HS-5 (cell line): ENCODE results near the gene LY6G5C.
A peak's percentile ranks its signal among the peaks of the same experiment; 100 is the strongest.

Source experiments
- DNase-seq: peaks from one replicate; pipeline ENCODE4 v3.0.0-alpha.2; 2012; ENCODE audit warnings: low read depth

Gene LY6G5C

DNA sequence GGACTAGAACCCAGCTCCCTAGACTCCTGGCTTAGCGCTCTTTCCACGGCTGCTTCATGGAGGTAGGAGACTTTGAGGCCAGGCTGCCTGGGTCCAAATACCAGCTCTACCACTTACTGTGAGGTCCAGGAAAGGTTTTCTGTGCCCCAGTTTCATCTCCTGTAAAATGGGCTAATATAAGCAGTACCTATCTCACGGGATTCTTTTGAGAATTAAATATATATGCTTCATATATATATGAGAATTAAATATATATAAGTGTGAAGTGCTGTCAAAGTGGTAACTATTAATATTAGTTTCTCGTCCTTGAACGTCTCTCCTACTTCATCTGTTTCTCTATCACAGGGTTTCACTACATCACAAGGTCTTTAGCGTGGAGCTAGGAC, 10.2 kb upstream of the LY6G5C start:
- DNase-seq = no peak

GRCh38 chr6:31690231-31691077, 9.6 kb upstream of the LY6G5C start:
- no peak for DNase-seq

DNA sequence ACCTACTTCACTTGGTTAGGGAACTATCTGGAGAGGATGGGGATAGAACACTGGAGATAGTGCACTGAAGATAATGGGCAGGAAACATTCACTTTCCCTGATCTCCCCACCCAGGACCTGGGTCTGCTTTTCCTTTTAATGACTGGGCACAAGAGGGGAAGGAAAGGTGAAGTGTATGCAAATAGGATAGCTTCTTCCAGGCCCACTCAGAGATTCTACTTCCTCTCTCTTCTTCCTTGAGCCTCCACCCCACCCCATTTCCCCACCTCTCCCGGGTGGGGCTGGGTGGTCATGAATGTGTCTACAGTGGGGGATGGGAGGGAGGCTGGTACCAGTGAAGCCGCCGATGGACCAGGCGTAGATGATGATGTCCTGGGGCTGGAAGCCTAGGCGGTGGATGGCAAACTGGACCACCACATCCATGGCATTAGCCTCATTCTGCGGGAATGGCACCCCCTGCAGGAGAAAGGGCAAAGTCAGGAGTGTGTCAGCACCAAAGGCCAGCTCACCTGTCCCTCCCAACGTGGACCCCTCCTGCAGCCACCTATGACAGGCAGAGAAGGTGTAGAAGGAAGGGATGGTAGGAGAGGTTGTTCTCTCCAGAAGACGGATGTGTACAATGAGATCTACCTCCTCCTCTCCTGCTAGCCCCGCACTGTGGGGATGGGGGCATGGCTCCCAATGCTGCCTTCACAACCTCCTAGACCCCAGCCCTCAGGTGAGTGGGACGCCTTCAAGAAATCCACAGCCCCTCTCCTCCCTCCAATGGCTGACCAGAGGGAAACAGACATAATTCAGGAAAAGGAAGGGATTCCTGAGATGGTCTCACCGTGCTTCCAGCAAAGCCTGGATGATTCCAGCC, 8.6 kb upstream of the LY6G5C start:
- no peak for DNase-seq

GRCh38 chr6:31687860-31688693, 7.2 kb upstream of the LY6G5C start:
- DNase-seq = no peak

- no peak for DNase-seq
Measured at GRCh38 chr6:31687321-31687720, 6.5 kb upstream of the LY6G5C start.

- no peak for DNase-seq
Measured at GRCh38 chr6:31686483-31686882, 5.6 kb upstream of the LY6G5C start.

- DNase-seq = no peak
Measured at GRCh38 chr6:31683591-31683990, 2.7 kb upstream of the LY6G5C start.

DNA sequence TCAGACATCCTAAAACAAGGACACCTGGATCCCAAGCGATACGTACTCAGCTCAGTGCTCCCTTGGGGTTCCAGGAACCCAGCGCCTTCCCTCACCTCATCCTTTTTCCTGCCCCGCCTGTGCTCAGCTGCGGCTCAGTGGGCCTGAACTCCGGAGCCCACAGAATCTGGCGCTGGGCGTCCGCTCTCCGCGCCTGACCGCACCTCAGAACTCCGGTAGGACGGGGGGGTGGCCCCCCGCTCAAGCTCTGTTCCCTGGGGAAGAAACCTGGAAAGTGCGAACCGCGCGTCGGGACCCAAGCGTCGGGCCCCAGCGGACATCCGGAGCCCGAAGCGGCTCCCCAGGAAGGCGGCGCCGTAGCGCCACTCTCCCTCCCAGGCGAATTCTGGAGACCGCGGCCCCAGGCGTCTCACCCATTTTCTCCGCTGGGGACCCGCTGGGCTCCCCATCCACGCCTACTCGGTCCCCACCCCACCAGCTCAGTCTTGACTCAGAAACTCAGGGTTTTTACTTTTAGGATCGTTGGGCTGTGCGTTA, 336 bp upstream of the LY6G5C start:
- DNase-seq = no peak

DNA sequence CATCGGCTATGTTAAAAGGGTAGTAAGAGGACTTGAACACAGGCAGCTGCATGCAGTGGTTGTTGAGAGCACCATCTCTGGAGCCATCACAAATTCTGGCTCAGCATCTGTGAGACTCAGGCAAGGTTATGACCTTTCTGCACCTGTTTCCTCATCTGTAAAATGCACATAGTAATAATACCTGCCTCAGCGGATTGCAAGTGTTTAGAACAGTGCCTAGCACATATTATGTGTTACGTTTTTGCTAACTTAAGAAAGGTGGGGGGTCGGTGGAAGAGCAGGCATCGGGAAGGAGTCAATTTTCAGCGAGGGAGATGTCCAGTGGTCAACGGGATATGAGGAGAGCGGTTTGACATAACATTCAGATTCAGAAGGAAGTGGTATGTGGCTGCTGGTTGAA, 2.9 kb downstream of the LY6G5C start:
- DNase-seq = no peak

DNA sequence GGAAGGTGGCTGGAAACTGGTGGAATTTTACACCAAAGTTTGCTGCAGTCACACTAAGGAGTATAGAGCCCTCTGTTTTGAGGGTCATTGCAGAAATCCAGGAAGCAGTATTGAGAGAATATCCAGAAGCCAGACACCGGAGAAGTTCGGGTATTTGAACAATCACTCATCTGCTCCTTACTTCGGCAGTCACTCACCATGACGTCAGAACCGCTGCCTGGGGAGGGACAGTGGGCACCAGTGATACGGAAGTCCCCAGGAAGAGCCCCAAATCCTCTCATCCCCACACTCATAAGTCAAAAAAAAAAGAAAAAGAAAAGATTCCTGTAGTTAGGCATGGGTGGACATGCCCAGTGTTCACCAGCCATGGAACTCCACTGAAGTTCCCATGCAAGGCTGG, 4.0 kb downstream of the LY6G5C start:
- no peak for DNase-seq

GRCh38 chr6:31676322-31676903, 4.5 kb downstream of the LY6G5C start:
- no peak for DNase-seq

GRCh38 chr6:31669676-31670075, 11.2 kb downstream of the LY6G5C start, which contains the start of gene LY6G5B:
LY6G5B (plus strand) TSS chr6:31669976; CDS start chr6:31670951, 975 bp downstream.
- DNase-seq = no peak

DNA sequence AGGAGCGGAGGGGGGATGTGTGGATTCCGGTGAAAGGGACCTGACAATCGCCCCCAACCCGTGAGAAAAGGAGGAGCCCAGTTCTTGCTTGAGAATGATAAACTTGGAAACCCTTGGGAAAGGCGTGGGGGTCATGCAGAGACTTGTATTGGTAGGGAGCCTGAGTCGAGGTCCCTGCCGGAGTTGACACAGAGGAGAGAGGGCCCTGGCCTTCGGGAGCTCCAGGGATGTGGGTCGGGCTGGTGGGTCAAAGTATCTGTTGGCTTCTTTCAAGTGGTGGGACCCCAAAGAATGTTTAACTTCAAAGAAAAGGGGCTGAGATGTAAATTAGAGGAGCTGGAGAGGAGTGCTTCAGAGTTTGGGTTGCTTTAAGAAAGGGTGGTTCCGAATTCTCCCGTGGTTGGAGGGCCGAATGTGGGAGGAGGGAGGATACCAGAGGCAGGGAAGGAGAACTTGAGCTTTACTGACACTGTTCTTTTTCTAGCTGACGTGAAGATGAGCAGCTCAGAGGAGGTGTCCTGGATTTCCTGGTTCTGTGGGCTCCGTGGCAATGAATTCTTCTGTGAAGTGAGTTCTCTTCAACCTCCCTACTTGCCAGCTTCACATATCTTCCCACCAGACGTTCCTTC, 14.4 kb downstream of the LY6G5C start:
- no peak for DNase-seq

DNA sequence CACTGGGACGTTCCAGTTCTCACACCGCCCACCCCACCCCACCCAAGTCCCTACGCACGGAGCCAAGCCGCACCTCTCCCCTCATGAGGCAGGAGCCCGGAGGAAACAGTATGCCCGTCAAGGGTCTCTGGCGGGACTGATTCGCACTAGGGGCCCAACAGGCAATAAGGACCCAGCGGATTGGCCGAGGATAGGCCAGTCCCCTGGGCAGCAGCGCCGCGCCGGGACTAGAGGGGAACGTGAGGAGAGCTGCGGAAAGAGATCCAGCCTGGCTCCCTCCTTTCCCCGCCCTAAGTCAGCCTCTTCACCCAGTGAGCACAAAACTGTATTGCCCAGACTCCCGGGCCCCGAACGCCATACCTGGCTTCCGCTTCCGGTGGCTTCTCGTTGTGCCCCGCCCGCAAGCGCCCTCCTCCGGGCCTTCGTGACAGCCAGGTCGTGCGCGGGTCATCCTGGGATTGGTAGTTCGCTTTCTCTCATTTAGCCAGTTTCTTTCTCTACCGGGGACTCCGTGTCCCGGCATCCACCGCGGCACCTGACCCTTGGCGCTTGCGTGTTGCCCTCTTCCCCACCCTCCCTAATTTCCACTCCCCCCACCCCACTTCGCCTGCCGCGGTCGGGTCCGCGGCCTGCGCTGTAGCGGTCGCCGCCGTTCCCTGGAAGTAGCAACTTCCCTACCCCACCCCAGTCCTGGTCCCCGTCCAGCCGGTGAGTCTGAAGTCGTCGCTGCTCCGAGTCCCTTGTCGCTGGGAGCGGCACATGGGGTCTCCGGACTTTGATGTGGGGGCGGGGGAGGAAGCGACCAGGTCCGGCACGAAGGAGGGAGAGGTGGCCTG, 15.1 kb downstream of the LY6G5C start, which contains the start of gene CSNK2B:
CSNK2B (plus strand) TSS at position 580 of the 836 bp plus-strand sequence. CDS start 752 bp downstream, outside the sequence.
- DNase-seq = peak; percentile 89

- DNase-seq = peak; percentile 85
Measured at GRCh38 chr6:31664790-31665500, 15.9 kb downstream of the LY6G5C start, which contains the start of gene GPANK1. GPANK1 (minus strand) TSS chr6:31664997; CDS start chr6:31664478, 519 bp downstream.

DNA sequence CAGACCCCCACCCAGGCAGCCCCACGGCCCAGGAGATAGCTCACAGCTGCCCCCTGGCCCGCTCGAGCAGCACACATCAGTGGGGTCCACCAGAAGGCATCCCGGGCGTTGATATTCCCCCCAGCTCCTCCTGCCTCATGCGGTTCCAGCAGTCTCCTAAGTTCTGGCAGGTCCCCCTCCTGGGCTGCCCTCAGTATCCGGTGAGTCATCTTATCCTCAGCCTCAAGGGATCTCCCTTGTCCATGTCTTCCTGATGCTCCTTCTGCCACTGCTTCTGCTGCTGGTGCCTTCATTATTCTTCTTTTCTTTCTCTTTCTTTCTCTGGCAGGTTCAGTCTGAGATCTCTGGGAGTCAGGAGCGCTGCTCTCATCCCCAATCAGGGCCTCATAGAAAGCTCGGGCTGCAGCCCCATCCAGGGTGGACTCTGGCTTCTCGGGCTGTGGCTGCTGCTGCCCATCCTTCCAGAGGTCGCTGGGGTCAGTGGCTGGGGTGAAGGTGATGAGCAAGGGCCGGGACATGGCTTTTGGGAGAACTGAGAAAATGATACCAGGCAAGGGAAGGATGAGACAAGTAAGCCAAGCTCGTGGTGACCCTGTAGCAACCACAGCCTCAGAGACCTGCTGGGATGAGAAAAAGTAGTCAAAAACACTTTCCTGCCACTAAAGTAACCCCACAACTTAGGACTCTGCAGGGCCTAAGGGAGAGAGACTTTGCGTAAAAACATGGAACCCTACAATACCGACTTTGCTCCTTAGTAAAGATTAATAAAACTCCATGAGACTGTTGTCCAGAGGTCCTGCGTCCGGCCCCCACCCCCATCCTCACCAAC, 16.7 kb downstream of the LY6G5C start:
- peak; percentile 60 for DNase-seq

- DNase-seq = peak; percentile 49
Measured at GRCh38 chr6:31663126-31663960, 17.5 kb downstream of the LY6G5C start.
